GM12878 (cell line): Measurements from ENCODE around the gene NTRK3. TPM values are rescaled to one million over a fixed set of nuclear protein-coding genes. Genes with fewer than 3 reads are reported as not detected.

Experiments
- ATAC-seq: fragments of 200-7000 bp; cut with Tn5 transposase; 3 replicates; pipeline ENCODE4 v1.9.1; 2020; ENCODE audit warnings: mild to moderate bottlenecking, moderate library complexity
- BruUV-seq: library from RNA; stranded (reverse); fragments of 400-500 nt; replicated peaks from 2 replicates; lab custom pipeline; 2021; lab: Mats Ljungman, UMichigan
- CTCF ChIA-PET: fragments of 300-600 bp; sonication (Branson Sonifier 250); formaldehyde crosslinking; extraction: SDS; loops from one replicate; lab custom pipeline; 2021; ENCODE audit warnings: inconsistent platforms; lab: Yijun Ruan, JAX
- POLR2A ChIA-PET: fragments of 350-600 bp; formaldehyde crosslinking; extraction: SDS; loops from one replicate; lab custom pipeline; 2021; ENCODE audit warnings: inconsistent platforms; lab: Charles Lee
- RAD21 ChIA-PET: fragments of 300-600 bp; sonication (Branson Sonifier 250); formaldehyde crosslinking; loops from one replicate; lab custom pipeline; 2023; ENCODE audit warnings: antibody characterized with exemption; ENCODE audit not compliant: unreplicated experiment; lab: Charles Lee
- SMC1A ChIA-PET: fragments of 300-600 bp; sonication (Branson Sonifier 250); formaldehyde crosslinking; loops from one replicate; lab custom pipeline; 2023; ENCODE audit not compliant: unreplicated experiment, uncharacterized antibody; lab: Charles Lee
- DNase-seq: peaks from one replicate; pipeline ENCODE4 v3.0.0-alpha.2; 2011; ENCODE audit warnings: low read depth, low spot score
- FAIRE-seq: peaks from 3 replicates; lab custom pipeline; 2011; peaks lifted over from hg19 to GRCh38; lab: Jason Lieb, UNC
- H2AFZ ChIP-seq: 2 replicates; pipeline ENCODE4 v1.6.0; 2011; ENCODE audit warnings: low read depth, low read length, control low read depth; ENCODE audit not compliant: control insufficient read depth
- H3K27ac ChIP-seq: 2 replicates; pipeline ENCODE4 v1.5.1; 2011; ENCODE audit warnings: control low read depth; ENCODE audit not compliant: control insufficient read depth, insufficient read depth
- H3K27me3 ChIP-seq, 2 experiments: replicated peaks in 1 of 2; 2 replicates each; pipeline versions ENCODE4 v1.6.0 to v1.6.1; 2011; ENCODE audit warnings: low read length in 1 of 2; ENCODE audit not compliant: control insufficient read depth in 2 of 2, insufficient read depth in 2 of 2
- H3K36me3 ChIP-seq, 2 experiments: 2 replicates each; pipeline ENCODE4 v1.5.1; 2011; ENCODE audit warnings: low read length in 1 of 2; ENCODE audit not compliant: control insufficient read depth in 2 of 2, insufficient read depth in 2 of 2
- H3K4me1 ChIP-seq: 2 replicates; pipeline ENCODE4 v1.6.1; 2011; ENCODE audit warnings: mild to moderate bottlenecking, low read length, moderate library complexity, mixed read lengths; ENCODE audit not compliant: control insufficient read depth, insufficient read depth
- H3K4me2 ChIP-seq: 2 replicates; pipeline ENCODE4 v1.6.0; 2011; ENCODE audit warnings: control low read depth; ENCODE audit not compliant: control insufficient read depth, insufficient read depth
- H3K4me3 ChIP-seq: fragments of 200-600 bp; sonication (generic); 2 replicates; pipeline ENCODE4 v1.5.1; 2016
- H3K79me2 ChIP-seq: 2 replicates; pipeline ENCODE4 v1.6.0; 2011; ENCODE audit warnings: low read length; ENCODE audit not compliant: control insufficient read depth, insufficient read depth
- H3K9ac ChIP-seq: 2 replicates; pipeline ENCODE4 v1.8.0; 2011; ENCODE audit warnings: low read length, control low read depth, mixed read lengths; ENCODE audit not compliant: control insufficient read depth, insufficient read depth
- H3K9me3 ChIP-seq: replicated peaks from 3 replicates; pipeline ENCODE4 v1.5.1; 2011; ENCODE audit warnings: mild to moderate bottlenecking, low read length; ENCODE audit not compliant: control insufficient read depth, insufficient read depth
- H4K20me1 ChIP-seq: 2 replicates; pipeline ENCODE4 v1.6.0; 2011; ENCODE audit not compliant: control insufficient read depth, insufficient read depth
- CBFB ChIP-seq: IDR thresholded peaks from 2 replicates; pipeline ENCODE4 v1.6.1; 2016; ENCODE audit warnings: antibody characterized with exemption, low read depth
- EZH2 ChIP-seq: IDR thresholded peaks from 2 replicates; pipeline ENCODE4 v1.6.1; 2012; ENCODE audit warnings: low read depth, mild to moderate bottlenecking, control low read depth, inconsistent platforms, low read length, borderline replicate concordance; ENCODE audit not compliant: control insufficient read depth
- FOXK2 ChIP-seq: fragments of 450-650 bp; IDR thresholded peaks from 2 replicates; pipeline ENCODE4 v1.6.1; 2017; ENCODE audit warnings: mild to moderate bottlenecking, moderate library complexity
- HDGF ChIP-seq: fragments of 450-650 bp; IDR thresholded peaks from 2 replicates; pipeline ENCODE4 v1.6.1; 2016; ENCODE audit warnings: antibody characterized with exemption
- MTA2 ChIP-seq: fragments of 450-650 bp; IDR thresholded peaks from 2 replicates; pipeline ENCODE4 v1.6.1; 2016; ENCODE audit warnings: low read depth, mild to moderate bottlenecking, moderate library complexity
- NFYB ChIP-seq: IDR thresholded peaks from 2 replicates; pipeline ENCODE4 v1.6.1; 2011; ENCODE audit warnings: low read depth, mild to moderate bottlenecking, low read length, improper control_type of control experiment, moderate library complexity; ENCODE audit not compliant: insufficient read depth
- PAX5 ChIP-seq: IDR thresholded peaks from 2 replicates; pipeline ENCODE4 v1.6.1; 2011; ENCODE audit warnings: low read depth, low read length, borderline replicate concordance
- RELA ChIP-seq: fragments of 450-650 bp; IDR thresholded peaks from 2 replicates; pipeline ENCODE4 v1.8.0; 2014; ENCODE audit warnings: borderline replicate concordance; ENCODE audit not compliant: partially characterized antibody
- SMC3 ChIP-seq: IDR thresholded peaks from 2 replicates; pipeline ENCODE4 v1.6.1; 2011; ENCODE audit warnings: low read length, improper control_type of control experiment, borderline replicate concordance
- YY1 ChIP-seq: IDR thresholded peaks from 2 replicates; pipeline ENCODE4 v1.6.1; 2011; ENCODE audit warnings: low read depth, mild to moderate bottlenecking, low read length
- WGBS: methylation state at CpG from one replicate; pipeline ENCODE4 v1.1.6; 2016; ENCODE audit warnings: low lambda C conversion rate; ENCODE audit not compliant: insufficient replicate concordance, insufficient coverage; ENCODE audit errors: missing lambda C conversion rate; 5-methylcytosine and 5-hydroxymethylcytosine counted together
- in situ Hi-C: fragments of 300-500 bp; cut with MboI; formaldehyde crosslinking; loops from 9 replicates; pipeline ENCODE4 v1.14.3; 2018; ENCODE audit warnings: mixed read lengths
- intact Hi-C: fragments of 100-400 bp; cut with micrococcal nuclease; formaldehyde crosslinking; loops from one replicate; pipeline ENCODE4 v1.14.2; 2022; ENCODE audit not compliant: unreplicated experiment
- polyA plus RNA-seq, 11 experiments: library from polyadenylated mRNA; depleted of rRNA in 4 of 11; unstranded in 6 of 11; stranded (reverse) in 5 of 11; fragments of >200 nt; fragmentation: Nextera tagmentation in 4 of 11; fragmentation: Illumina TruSeq in 1 of 11; extraction: Ambion mirVana in 4 of 11; extraction: Trizol in 1 of 11; gene quantifications; 1 replicate in 1 of 11; 2 replicates in 10 of 11; pipeline versions ENCODE4 v1.2.1 to v1.2.3, GENCODE V29; 2011 to 2016; ENCODE audit warnings: inconsistent platforms in 2 of 11, missing spikeins in 2 of 11, low read depth in 1 of 11
- total RNA-seq, 4 experiments: library from RNA; depleted of rRNA in 3 of 4; stranded (reverse); fragments of >200 nt in 3 of 4; fragmentation: Illumina TruSeq in 1 of 4; extraction: Trizol in 1 of 4; gene quantifications; 2 replicates each; pipeline versions ENCODE4 v1.2.1 to v1.2.3, GENCODE V29; 2013 to 2021
- TF ChIP-seq, protein P1 (sequence below): fragments of 450-650 bp; IDR thresholded peaks from 2 replicates; pipeline ENCODE4 v1.6.1; 2018; ENCODE audit warnings: mild to moderate bottlenecking, low read depth, moderate library complexity; ENCODE audit not compliant: partially characterized antibody
- TF ChIP-seq, protein P2 (sequence below): fragments of 450-650 bp; IDR thresholded peaks from 2 replicates; pipeline ENCODE4 v1.6.1; 2017; ENCODE audit warnings: mild to moderate bottlenecking, moderate library complexity
- TF ChIP-seq, protein P3 (sequence below): IDR thresholded peaks from 2 replicates; pipeline ENCODE4 v1.6.1; 2012; ENCODE audit warnings: improper control_type of control experiment, low read depth, low read length; ENCODE audit not compliant: insufficient replicate concordance

The NTRK3 gene
- total and polyA plus RNA-seq, 10 of the 15 experiments (the other 5 are each of a cell fraction or from before 2014, with no cell fraction given): not detected

GRCh38 chr15:88017753-88018152, 238.8 kb downstream of the NTRK3 start:
- DNase-seq (no peak), ATAC-seq (no peak), FAIRE-seq (no peak)
- CTCF ChIA-PET: no interaction called here
- intact Hi-C loops (no loop called here), in situ Hi-C loops (no loop called here)
- H3K36me3 ChIP-seq: no peaks in the 10 kb centered on the region
- no peaks in the 10 kb centered on the region for H3K4me1 ChIP-seq
- no peaks in the 10 kb centered on the region for H4K20me1 ChIP-seq
- no peaks in the 10 kb centered on the region; a peak in 1 of 4 replicates for H3K27me3 ChIP-seq
- no peaks in the 10 kb centered on the region for H3K9me3 ChIP-seq
- whole genome bisulfite sequencing: 24% methylated on average over 4 of the region's 4 CpGs
- H3K4me2 ChIP-seq: no peak overlapping the region
- no peak overlapping the region for H3K27ac ChIP-seq
- H3K4me3 ChIP-seq: no peak overlapping the region
- no peak overlapping the region for H2AFZ ChIP-seq
- RAD21 ChIA-PET: no interaction called here
- no peaks in the 10 kb centered on the region for H3K79me2 ChIP-seq
- no TSS peak for BruUV-seq
- POLR2A ChIA-PET: no interaction called here
- H3K9ac ChIP-seq: no peak overlapping the region
- SMC1A ChIA-PET: interaction anchor here (0.8 to 0.9 kb wide), 2 partner anchors 15 to 24 kb away, joined by 3 read pairs; no protein-coding TSS in a partner anchor
- TF ChIP-seq EZH2 (no peak), CBFB (no peak), FOXK2 (no peak), MTA2 (no peak), YY1 (no peak), PAX5 (no peak), RELA (no peak), SMC3 (no peak), HDGF (no peak), NFYB (no peak)
- TF ChIP-seq, protein P1, sequence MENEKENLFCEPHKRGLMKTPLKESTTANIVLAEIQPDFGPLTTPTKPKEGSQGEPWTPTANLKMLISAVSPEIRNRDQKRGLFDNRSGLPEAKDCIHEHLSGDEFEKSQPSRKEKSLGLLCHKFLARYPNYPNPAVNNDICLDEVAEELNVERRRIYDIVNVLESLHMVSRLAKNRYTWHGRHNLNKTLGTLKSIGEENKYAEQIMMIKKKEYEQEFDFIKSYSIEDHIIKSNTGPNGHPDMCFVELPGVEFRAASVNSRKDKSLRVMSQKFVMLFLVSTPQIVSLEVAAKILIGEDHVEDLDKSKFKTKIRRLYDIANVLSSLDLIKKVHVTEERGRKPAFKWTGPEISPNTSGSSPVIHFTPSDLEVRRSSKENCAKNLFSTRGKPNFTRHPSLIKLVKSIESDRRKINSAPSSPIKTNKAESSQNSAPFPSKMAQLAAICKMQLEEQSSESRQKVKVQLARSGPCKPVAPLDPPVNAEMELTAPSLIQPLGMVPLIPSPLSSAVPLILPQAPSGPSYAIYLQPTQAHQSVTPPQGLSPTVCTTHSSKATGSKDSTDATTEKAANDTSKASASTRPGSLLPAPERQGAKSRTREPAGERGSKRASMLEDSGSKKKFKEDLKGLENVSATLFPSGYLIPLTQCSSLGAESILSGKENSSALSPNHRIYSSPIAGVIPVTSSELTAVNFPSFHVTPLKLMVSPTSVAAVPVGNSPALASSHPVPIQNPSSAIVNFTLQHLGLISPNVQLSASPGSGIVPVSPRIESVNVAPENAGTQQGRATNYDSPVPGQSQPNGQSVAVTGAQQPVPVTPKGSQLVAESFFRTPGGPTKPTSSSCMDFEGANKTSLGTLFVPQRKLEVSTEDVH: no peak
- TF ChIP-seq, protein P2, sequence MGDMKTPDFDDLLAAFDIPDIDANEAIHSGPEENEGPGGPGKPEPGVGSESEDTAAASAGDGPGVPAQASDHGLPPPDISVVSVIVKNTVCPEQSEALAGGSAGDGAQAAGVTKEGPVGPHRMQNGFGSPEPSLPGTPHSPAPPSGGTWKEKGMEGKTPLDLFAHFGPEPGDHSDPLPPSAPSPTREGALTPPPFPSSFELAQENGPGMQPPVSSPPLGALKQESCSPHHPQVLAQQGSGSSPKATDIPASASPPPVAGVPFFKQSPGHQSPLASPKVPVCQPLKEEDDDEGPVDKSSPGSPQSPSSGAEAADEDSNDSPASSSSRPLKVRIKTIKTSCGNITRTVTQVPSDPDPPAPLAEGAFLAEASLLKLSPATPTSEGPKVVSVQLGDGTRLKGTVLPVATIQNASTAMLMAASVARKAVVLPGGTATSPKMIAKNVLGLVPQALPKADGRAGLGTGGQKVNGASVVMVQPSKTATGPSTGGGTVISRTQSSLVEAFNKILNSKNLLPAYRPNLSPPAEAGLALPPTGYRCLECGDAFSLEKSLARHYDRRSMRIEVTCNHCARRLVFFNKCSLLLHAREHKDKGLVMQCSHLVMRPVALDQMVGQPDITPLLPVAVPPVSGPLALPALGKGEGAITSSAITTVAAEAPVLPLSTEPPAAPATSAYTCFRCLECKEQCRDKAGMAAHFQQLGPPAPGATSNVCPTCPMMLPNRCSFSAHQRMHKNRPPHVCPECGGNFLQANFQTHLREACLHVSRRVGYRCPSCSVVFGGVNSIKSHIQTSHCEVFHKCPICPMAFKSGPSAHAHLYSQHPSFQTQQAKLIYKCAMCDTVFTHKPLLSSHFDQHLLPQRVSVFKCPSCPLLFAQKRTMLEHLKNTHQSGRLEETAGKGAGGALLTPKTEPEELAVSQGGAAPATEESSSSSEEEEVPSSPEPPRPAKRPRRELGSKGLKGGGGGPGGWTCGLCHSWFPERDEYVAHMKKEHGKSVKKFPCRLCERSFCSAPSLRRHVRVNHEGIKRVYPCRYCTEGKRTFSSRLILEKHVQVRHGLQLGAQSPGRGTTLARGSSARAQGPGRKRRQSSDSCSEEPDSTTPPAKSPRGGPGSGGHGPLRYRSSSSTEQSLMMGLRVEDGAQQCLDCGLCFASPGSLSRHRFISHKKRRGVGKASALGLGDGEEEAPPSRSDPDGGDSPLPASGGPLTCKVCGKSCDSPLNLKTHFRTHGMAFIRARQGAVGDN: no peak
- TF ChIP-seq, protein P3, sequence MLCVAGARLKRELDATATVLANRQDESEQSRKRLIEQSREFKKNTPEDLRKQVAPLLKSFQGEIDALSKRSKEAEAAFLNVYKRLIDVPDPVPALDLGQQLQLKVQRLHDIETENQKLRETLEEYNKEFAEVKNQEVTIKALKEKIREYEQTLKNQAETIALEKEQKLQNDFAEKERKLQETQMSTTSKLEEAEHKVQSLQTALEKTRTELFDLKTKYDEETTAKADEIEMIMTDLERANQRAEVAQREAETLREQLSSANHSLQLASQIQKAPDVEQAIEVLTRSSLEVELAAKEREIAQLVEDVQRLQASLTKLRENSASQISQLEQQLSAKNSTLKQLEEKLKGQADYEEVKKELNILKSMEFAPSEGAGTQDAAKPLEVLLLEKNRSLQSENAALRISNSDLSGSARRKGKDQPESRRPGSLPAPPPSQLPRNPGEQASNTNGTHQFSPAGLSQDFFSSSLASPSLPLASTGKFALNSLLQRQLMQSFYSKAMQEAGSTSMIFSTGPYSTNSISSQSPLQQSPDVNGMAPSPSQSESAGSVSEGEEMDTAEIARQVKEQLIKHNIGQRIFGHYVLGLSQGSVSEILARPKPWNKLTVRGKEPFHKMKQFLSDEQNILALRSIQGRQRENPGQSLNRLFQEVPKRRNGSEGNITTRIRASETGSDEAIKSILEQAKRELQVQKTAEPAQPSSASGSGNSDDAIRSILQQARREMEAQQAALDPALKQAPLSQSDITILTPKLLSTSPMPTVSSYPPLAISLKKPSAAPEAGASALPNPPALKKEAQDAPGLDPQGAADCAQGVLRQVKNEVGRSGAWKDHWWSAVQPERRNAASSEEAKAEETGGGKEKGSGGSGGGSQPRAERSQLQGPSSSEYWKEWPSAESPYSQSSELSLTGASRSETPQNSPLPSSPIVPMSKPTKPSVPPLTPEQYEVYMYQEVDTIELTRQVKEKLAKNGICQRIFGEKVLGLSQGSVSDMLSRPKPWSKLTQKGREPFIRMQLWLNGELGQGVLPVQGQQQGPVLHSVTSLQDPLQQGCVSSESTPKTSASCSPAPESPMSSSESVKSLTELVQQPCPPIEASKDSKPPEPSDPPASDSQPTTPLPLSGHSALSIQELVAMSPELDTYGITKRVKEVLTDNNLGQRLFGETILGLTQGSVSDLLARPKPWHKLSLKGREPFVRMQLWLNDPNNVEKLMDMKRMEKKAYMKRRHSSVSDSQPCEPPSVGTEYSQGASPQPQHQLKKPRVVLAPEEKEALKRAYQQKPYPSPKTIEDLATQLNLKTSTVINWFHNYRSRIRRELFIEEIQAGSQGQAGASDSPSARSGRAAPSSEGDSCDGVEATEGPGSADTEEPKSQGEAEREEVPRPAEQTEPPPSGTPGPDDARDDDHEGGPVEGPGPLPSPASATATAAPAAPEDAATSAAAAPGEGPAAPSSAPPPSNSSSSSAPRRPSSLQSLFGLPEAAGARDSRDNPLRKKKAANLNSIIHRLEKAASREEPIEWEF: no peak
